Lower leg skin (tissue), 3 donors: ENCODE measurements around the gene RUSF1.

Experiments used
- CTCF ChIP-seq, 3 donors: fragments of 450-650 bp; IDR thresholded peaks; one replicate each; pipeline ENCODE4 v1.5.1; 2016; ENCODE audit warnings: antibody characterized with exemption in 3 of 3, mild to moderate bottlenecking in 3 of 3, moderate library complexity in 2 of 3
- POLR2A ChIP-seq, 2 donors: fragments of 450-650 bp; IDR thresholded peaks; one replicate each; pipeline ENCODE4 v1.6.1; 2016 to 2017; ENCODE audit warnings: antibody characterized with exemption in 2 of 2, mild to moderate bottlenecking in 1 of 2, moderate library complexity in 1 of 2

DNA sequence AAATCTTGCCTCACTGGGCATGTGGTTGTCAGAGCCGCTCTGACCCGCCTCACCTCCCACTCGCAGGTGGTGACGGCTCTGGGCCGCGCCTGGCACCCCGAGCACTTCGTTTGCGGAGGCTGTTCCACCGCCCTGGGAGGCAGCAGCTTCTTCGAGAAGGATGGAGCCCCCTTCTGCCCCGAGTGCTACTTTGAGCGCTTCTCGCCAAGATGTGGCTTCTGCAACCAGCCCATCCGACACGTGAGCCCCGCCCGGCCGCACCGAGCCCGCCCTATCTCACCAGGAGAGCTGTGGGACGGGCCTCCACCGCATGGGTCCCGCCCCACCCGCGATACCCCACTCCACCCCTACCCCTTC lies 32.3 kb downstream of the RUSF1 start:
- TF ChIP-seq CTCF (IDR thresholded peaks at IDR 0.05) (no peak), POLR2A (IDR thresholded peaks at IDR 0.05) (no peak)
